ENCODE measurements around the gene RAB31.
A peak's percentile ranks its signal among the peaks of the same experiment; 100 is the strongest.
"Not testable (repeated sequence)": the region's sequence is repeated elsewhere in the genome, so short reads cannot be mapped to it uniquely, and the experiment has no call there.

RAB31 gene

DNA sequence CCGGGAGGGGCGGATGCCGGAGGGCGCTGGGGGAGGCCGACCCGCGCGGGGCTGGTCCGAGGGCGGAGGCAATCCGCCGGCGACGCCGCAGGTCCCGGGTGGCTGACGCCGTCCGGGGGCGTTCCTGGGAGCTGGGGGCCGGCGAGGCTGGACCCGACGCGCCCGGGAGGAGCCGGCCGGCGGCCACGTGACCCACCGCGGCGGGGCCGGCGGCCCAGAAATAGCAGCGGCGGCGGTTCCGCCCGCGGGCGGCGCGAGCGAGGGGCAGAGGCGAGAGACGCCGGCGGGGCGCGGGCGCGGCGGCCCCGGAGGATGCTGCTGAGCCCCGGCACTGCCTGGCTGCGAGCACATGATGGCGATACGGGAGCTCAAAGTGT, at the start of gene RAB31:
RAB31 (plus strand) TSS at position 245 of the 377 bp plus-strand sequence; CDS start at position 350, 105 bp downstream.
- no peak for DNase-seq

GRCh38 chr18:9659499-9660375, 48.4 kb upstream of the RAB31 start:
- DNase-seq = no peak

DNA sequence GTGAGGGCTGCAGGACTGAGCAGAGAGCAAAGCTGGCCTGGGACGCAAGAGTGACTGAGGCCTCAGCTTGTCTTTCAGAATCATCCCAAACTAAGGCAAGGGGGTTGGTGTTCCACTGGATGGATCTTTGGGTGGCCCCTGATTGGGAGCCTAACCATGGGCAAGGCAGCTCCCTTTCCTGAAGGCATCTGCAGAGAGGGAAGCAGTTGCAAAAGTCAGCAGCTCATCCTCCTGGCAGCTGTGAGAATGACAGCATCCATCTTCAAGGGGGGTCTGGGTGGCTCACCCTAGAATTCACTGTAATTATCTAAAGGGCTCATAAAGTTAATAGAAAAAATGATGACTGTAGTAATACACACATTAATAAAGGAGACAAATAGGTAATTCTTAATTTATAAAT, 46.5 kb upstream of the RAB31 start:
- DNase-seq = no peak

DNA sequence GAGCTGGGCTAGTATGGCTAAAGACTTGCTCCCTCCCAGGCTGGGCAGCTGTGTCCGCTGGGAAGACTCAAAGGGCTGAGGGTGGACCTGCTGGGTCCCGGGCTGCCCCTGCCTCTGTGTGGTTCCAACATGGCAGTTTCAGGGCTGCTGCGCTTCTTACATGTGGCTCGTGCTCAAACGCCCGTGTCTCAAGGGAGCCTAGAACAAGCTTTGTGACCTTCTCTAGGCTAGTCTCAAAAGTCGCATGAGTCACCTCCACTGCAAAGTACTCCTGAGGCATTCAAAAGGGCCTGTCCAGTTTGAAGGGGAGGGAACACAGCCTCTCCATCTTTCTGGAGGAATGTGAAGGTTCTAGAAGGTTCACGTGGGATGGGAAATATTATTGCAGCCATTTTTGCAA, 44.7 kb upstream of the RAB31 start:
- DNase-seq = no peak

- no peak for DNase-seq
These were observed 42.8 kb upstream of the RAB31 start for GRCh38 chr18:9665314-9665713.

DNA sequence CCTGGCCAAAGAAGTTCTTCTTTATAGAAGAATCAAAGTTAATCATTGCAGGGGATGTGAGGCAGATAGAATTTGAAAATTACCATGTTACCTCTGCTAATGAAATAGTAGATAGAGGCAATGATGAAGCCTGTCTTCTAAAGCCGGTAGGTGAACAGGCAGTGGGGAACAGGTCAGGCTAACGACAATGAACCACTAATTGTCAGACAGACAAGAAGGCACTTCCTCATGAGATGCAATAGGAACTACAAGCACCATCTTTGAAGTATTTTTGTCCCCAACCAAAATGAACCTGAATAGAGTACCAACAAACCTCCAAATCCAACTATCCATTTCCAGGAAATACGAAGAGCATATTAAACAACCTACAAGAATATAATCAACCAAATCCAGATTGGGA, 41.6 kb upstream of the RAB31 start:
- DNase-seq = no peak

GRCh38 chr18:9669016-9669415, 39.1 kb upstream of the RAB31 start:
- DNase-seq = no peak

DNA sequence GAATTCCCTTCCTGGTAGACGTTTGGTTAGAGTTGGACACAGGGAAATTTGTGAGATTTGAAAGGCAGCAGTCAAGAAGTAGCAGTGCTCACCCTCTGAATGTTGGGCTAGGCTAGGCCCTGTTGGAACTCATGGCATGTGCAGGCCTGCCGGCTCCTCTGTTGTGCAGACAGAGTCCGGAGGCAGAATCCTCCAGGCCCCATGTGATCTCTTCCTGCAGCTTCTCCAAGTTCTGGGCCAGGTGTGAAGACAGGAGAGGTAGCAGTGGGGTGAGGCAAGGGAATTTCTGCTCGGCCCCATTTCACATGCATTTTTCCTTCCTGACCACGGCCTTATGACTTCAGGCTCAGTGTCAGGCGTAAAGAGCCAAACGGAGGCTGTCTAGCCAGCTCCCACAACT, 36.9 kb upstream of the RAB31 start:
- no peak for DNase-seq

GRCh38 chr18:9673296-9674251, 34.5 kb upstream of the RAB31 start:
- DNase-seq = peak; percentile 37

DNA sequence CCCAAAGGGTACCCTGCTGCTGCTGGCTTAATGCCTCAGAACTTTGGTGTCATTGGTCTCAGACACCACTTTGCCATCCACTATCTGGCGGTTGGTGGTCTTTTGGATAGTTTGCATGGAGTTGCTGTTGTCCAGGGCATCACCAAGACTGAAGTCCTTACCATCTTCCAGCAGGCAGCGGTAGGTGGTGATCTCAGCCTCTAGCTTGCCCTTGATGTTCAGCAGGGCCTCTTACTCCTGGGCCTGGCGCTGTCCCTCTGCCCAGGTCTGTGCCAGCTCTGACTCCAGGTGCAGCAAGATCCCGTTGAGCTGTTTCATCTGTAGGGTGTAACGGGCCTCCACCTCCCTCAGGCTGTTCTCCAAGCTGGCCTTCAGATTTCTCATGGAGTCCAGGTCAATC, 29.9 kb upstream of the RAB31 start:
- not testable (repeated sequence) for DNase-seq

GRCh38 chr18:9679125-9679524, 29.0 kb upstream of the RAB31 start:
- DNase-seq = no peak

DNA sequence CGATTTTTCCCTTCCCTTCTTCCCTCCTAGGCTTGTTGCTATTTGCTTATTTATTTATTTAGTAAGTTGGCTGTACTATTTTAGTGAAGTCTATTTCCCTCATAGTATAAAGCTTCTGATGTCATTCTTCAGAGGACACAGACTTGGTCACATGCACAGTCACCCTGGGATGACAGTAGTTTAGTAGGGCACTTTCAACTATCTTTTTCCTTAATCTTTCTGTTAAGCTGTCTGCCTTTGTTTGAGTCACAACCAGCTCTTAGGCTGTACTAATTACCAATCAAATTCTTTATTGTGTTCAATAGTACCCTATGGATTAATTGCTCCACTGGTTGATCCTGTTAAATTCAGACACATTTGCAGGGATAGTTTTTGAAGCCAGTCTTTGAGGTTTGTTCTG, 26.9 kb upstream of the RAB31 start:
- no peak for DNase-seq

- no peak for DNase-seq
These were observed 25.5 kb upstream of the RAB31 start for GRCh38 chr18:9682572-9682971.

DNA sequence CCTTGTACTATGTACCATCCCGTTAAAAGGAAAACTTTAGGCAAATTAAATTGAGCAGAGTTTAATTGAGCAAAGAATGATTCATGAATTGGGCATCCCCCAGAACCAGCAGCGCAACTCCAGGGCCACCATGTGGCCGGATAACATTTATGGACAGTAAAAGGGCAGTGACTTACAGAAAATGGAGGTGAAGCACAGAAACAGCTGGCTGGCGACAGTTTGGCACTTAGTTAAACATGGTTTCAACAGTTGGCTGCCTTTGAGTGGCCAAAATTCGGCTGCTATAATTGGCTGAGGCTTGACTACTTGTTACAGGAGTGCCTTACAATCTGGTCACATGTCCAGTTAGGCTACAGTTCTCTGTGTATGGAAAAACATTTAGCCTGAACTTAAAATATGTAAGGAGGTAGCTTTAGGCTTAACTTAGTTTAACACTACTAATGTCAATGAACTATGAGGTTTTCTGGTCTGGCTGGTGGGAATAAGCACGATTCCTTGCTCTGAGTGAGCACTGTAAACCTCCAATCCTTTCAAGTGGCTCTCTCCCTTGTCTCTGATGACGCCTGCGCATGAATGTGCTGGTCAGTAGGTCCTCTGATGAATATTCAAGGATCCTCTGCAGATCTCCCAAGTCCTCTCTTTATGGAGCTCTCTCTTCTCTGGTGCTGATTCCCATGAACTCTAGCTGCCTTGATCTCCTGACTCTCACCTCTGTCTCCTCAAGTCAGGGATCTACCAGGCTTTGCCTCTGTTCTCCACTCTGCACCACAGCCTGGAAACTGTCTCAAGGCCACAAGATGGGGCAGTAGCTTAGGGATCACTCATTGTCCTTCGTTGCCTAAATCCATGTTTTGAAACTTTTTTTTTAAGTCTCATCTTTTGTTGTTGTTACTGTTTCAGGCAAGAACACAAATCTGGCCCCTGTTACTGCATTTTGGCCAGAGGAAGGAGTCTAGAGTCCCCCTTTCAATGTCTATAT, 24.4 kb upstream of the RAB31 start:
- no peak for DNase-seq

- no peak for DNase-seq
These were observed 23.1 kb upstream of the RAB31 start for GRCh38 chr18:9684881-9685614.

DNA sequence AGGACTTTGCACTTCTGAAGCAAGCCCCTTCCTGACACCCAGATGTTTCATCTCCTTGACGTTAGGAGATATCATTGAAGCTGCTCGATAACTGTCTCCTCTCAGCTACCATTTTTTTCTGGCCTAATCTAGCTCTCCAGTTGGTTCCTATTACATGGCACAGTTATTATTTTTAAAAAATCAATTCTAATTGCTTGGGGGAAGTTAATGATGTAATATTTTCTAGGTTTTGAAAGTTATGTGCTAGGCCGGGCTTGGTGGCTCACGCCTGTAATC, 22.5 kb upstream of the RAB31 start:
- DNase-seq = no peak

GRCh38 chr18:9688036-9688741, 19.9 kb upstream of the RAB31 start:
- DNase-seq = no peak

GRCh38 chr18:9689253-9689652, 18.8 kb upstream of the RAB31 start:
- DNase-seq = no peak

DNA sequence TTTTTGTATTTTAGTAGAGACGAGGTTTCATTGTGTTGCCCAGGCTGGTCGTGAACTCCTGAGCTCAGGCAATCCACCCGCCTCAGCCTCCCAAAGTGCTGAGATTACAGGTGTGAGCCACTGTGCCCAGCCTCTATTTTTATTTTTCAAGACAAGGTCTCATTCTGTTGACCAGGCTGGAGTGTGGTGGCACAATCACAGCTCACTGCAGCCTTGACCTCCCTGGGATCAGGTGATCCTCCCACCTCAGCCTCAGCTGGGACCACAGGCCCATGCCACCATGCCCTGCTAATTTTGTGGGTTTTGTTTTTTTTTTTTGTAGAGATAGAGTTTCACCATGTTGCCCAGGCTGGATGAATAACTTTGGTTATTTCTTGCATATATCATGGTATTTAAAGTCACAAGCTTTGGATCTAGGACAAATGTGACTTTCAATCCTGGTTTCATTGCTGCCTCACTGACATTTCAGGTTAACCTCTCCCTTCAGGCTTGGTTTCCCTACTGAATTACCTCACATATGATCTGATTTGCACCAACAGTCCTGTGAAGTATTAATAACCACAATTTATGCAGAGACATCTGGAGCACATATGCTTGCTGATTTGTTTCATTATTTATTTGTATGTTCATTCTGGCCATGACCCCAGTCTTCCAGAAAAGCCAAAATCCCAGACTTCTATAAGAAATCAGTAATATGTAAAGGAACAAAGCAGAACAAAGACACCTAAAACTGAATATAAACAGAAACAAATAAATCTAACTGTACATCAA, 17.5 kb upstream of the RAB31 start:
- no peak for DNase-seq

- DNase-seq = no peak
These were observed 16.9 kb upstream of the RAB31 start for GRCh38 chr18:9691235-9691634.

- DNase-seq = no peak
These were observed 13.9 kb upstream of the RAB31 start for GRCh38 chr18:9694174-9694573.
